Measurements from ENCODE around the gene HLCS.
"Not testable (repeated sequence)": the region's sequence is repeated elsewhere in the genome, so short reads cannot be mapped to it uniquely, and the experiment has no call there.

Gene HLCS

GRCh38 chr21:37006486-37007291, 40.2 kb upstream of the HLCS start, which contains the start of gene RIPPLY3:
Gene RIPPLY3 (plus strand): TSS chr21:37006702. CDS start chr21:37006773, 71 bp downstream.
- Histone ChIP-seq H3K4me1 (ENCODE audit: insufficient read depth, low read length, poor library complexity, severe bottlenecking) (peaks cover 13% of the 10 kb centered on the region), H3K4me3 (ENCODE audit: low read length, poor library complexity, severe bottlenecking) (no peak within 1 kb of the TSS), H2AFZ (ENCODE audit: low read length) (no peak within 1 kb of the TSS), H3K36me3 (ENCODE audit: insufficient read depth, low read length) (no peaks in the 10 kb centered on the region), H3K27me3 (ENCODE audit: insufficient read depth, low read length, poor library complexity, severe bottlenecking) (no peaks in the 10 kb centered on the region), H3K79me2 (ENCODE audit: insufficient read depth, low read length) (no peaks in the 10 kb centered on the region), H4K20me1 (ENCODE audit: insufficient read depth, low read length, poor library complexity, severe bottlenecking) (no peaks in the 10 kb centered on the region), H3K9me2 (replicated peaks; ENCODE audit: low read depth, low read length) (no peaks in the 10 kb centered on the region), H3F3A (ENCODE audit: low read depth) (no peaks in the 10 kb centered on the region), H3K9me3 (ENCODE audit: insufficient read depth, low read depth, low read length) (no peaks in the 10 kb centered on the region), H3K4me2 (ENCODE audit: low read depth, low read length, poor library complexity, severe bottlenecking) (no peak within 1 kb of the TSS), H3K9ac (ENCODE audit: low read depth, low read length, poor library complexity, severe bottlenecking) (no peak within 1 kb of the TSS)
- TF ChIP-seq EZH2phosphoT487 (IDR thresholded peaks at IDR 0.05; ENCODE audit: borderline replicate concordance): no peak
- no peak for TF ChIP-seq CTCF (conservative IDR thresholded peaks at IDR 0.05; ENCODE audit: low read length)

GRCh38 chr21:37005548-37006485, 39.3 kb upstream of the HLCS start:
- no peaks in the 10 kb centered on the region for H3K27me3 ChIP-seq (ENCODE audit: insufficient read depth, low read length, poor library complexity, severe bottlenecking)
- no peak overlapping the region for H3K9ac ChIP-seq (ENCODE audit: low read depth, low read length, poor library complexity, severe bottlenecking)
- no peak overlapping the region for H3K4me3 ChIP-seq (ENCODE audit: low read length, poor library complexity, severe bottlenecking)
- H3K36me3 ChIP-seq (ENCODE audit: insufficient read depth, low read length): no peaks in the 10 kb centered on the region
- no peaks in the 10 kb centered on the region for H3K9me3 ChIP-seq (ENCODE audit: insufficient read depth, low read depth, low read length)
- no peaks in the 10 kb centered on the region for H3F3A ChIP-seq (ENCODE audit: low read depth)
- no peak overlapping the region for H2AFZ ChIP-seq (ENCODE audit: low read length)
- no peak for TF ChIP-seq CTCF (conservative IDR thresholded peaks at IDR 0.05; ENCODE audit: low read length)
- no peak for TF ChIP-seq EZH2phosphoT487 (IDR thresholded peaks at IDR 0.05; ENCODE audit: borderline replicate concordance)
- H3K79me2 ChIP-seq (ENCODE audit: insufficient read depth, low read length): no peaks in the 10 kb centered on the region
- peaks cover 21% of the 10 kb centered on the region for H3K4me1 ChIP-seq (ENCODE audit: insufficient read depth, low read length, poor library complexity, severe bottlenecking)
- no peaks in the 10 kb centered on the region for H4K20me1 ChIP-seq (ENCODE audit: insufficient read depth, low read length, poor library complexity, severe bottlenecking)
- H3K9me2 ChIP-seq (replicated peaks; ENCODE audit: low read depth, low read length): no peaks in the 10 kb centered on the region
- H3K4me2 ChIP-seq (ENCODE audit: low read depth, low read length, poor library complexity, severe bottlenecking): no peak overlapping the region

GRCh38 chr21:37003917-37004316, 37.4 kb upstream of the HLCS start:
- H3K4me2 ChIP-seq (ENCODE audit: low read depth, low read length, poor library complexity, severe bottlenecking); H2AFZ ChIP-seq (ENCODE audit: low read length); H3K27me3 ChIP-seq (ENCODE audit: insufficient read depth, low read length, poor library complexity, severe bottlenecking); H4K20me1 ChIP-seq (ENCODE audit: insufficient read depth, low read length, poor library complexity, severe bottlenecking); H3K36me3 ChIP-seq (ENCODE audit: insufficient read depth, low read length); H3K9me3 ChIP-seq (ENCODE audit: insufficient read depth, low read depth, low read length); H3K4me3 ChIP-seq (ENCODE audit: low read length, poor library complexity, severe bottlenecking); H3F3A ChIP-seq (ENCODE audit: low read depth); H3K9me2 ChIP-seq (replicated peaks; ENCODE audit: low read depth, low read length); H3K79me2 ChIP-seq (ENCODE audit: insufficient read depth, low read length); H3K9ac ChIP-seq (ENCODE audit: low read depth, low read length, poor library complexity, severe bottlenecking): not testable (repeated sequence)
- peaks cover 10% of the 10 kb centered on the region for H3K4me1 ChIP-seq (ENCODE audit: insufficient read depth, low read length, poor library complexity, severe bottlenecking)

GRCh38 chr21:37002851-37003250, 36.4 kb upstream of the HLCS start:
- not testable (repeated sequence) for H2AFZ ChIP-seq (ENCODE audit: low read length); H3K4me2 ChIP-seq (ENCODE audit: low read depth, low read length, poor library complexity, severe bottlenecking)

More at GRCh38 chr21:37002851-37003250, 36.4 kb upstream of the HLCS start:
- H3K27me3 ChIP-seq (ENCODE audit: insufficient read depth, low read length, poor library complexity, severe bottlenecking); H3K9ac ChIP-seq (ENCODE audit: low read depth, low read length, poor library complexity, severe bottlenecking); H3K36me3 ChIP-seq (ENCODE audit: insufficient read depth, low read length); H3K9me3 ChIP-seq (ENCODE audit: insufficient read depth, low read depth, low read length); H3K79me2 ChIP-seq (ENCODE audit: insufficient read depth, low read length); H4K20me1 ChIP-seq (ENCODE audit: insufficient read depth, low read length, poor library complexity, severe bottlenecking); H3F3A ChIP-seq (ENCODE audit: low read depth); H3K9me2 ChIP-seq (replicated peaks; ENCODE audit: low read depth, low read length); H3K4me3 ChIP-seq (ENCODE audit: low read length, poor library complexity, severe bottlenecking): not testable (repeated sequence)
- H3K4me1 ChIP-seq (ENCODE audit: insufficient read depth, low read length, poor library complexity, severe bottlenecking): peaks cover 10% of the 10 kb centered on the region

All from Loucy (cell line).